NCI-H2196 (cell line): Measurements from ENCODE around the gene TRPT1.

Experiments
- DNase-seq: peaks from one replicate; lab custom pipeline; 2025; ENCODE audit not compliant: unreplicated experiment; lab: John Stamatoyannopoulos, UW

The TRPT1 gene

DNA sequence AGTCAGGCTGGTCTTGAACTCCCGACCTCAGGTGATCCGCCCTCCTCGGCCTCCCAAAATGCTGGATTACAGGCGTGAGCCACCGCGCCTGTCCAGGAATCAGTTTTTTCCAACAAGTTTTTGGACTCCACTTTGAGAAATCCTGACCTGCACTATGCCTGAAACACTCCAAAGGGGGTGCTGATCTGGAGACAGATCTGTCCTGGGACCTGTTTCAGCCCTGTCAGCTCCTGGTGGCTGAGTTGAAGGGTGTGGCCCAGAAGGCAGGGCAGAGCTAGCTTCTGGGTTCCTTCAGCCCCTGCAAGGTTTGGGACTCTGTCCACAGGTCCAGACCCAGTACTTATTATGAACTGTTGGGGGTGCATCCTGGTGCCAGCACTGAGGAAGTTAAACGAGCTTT lies 5.6 kb upstream of the TRPT1 start:
- no peak for DNase-seq

DNA sequence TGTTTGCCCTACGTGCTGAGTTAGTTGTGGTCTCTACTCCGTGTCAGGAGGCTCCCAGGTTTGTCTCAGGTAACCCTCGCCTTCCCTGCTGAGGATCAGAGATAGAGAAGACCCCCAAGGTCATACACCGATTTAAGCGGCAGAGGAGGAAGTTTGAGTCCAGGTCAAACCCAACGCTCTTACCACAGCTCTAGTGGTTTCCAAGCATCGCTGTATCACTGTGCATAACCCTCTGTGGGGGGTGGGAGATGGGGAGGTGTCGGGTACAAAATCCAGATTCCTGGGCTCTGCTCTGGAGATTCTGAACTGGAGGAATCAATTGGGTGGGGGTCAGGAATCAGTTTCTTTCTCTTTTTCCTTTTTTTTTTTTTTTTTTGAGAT lies 5.0 kb upstream of the TRPT1 start:
- no peak for DNase-seq

DNA sequence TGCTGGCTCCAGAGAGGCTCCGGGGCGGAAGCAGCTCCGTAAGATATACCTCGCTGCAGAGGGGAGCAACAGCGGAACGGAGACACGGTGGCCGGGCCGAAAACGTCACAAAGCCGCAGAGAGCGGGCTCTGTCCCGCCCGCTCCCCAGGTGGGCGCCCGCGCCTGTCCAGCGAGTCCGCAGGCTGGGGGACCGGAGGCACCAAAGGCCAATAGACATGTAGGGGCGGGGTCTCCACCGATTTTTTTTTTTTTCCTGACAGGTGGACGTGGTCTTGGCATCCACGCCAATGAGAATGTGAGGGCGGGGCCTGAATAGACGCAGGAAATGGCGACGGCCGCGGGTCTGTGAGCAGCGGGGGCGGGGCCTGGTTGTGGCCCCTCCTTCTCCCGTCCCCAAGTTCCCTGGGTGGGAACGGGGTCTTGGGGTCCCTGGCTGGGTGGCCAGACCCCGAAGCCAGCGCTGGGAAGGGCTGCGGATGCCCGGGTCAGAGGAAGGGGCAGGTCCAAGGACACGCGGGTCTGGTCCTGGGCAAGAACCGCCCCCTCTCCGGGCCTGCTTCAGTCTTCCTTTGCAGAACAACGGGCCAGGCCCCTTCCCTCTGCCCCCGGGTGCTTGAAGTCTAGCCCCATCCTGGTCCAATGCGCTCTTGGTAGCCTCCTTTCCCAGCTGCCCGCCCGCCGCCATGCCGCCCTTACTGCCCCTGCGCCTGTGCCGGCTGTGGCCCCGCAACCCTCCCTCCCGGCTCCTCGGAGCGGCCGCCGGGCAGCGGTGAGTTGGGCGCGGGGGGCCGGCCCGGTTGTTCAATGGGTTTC lies 4.4 kb upstream of the TRPT1 start, which contains the start of gene DNAJC4:
TSS of gene DNAJC4 (plus strand) at position 378 of the 814 bp plus-strand sequence. CDS start at position 685, 307 bp downstream.
- peak; percentile 94 for DNase-seq

DNA sequence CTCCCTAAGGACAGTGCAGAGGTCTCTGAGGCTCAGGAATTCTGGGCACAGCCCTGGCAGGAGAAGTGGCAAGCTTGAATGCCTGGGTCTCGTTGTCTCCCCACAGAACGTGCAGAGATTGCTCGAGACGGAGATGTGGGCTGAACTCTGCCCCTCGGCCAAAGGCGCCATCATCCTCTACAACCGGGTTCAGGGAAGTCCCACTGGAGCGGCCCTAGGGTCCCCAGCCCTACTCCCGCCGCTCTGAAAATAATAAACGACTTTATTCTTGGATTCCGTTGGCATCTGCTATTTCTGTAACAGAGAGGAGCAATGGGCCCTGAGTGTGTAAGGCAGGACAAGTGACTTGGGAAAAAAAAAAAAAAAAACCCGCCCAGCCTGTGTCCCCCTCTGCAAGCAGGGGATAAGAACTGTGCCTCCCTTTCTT lies 3.8 kb upstream of the TRPT1 start:
- no peak for DNase-seq

DNA sequence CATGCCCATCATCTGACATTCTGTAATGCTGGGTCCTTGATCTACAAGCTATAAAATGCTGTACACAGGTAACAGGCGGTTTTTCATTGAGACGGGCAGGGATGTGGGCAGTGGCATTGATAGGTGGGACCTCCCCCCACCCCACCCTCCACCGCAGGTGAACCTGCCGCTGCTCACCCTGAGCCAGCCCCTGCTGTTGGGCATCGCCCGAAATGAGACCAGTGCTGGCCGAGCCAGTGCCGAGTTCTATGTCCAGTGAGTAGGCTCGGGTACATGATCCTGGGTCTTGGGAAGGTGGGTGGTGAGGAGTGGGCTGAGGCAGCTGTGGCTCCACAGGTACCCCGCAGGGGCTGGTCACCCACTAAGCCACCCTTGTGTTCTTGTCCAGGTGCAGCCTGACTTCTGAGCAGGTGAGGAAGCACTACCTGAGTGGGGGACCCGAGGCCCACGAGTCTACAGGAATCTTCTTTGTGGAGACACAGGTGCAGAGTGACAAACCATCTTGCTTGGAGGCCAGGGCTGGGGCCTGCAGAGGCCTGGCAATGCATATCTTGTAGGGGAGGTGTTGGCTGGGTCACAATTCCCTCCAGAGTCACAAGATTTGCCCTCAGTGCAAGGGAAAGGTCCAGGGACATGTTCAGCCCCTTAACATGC lies 3.2 kb upstream of the TRPT1 start:
- DNase-seq = no peak

DNA sequence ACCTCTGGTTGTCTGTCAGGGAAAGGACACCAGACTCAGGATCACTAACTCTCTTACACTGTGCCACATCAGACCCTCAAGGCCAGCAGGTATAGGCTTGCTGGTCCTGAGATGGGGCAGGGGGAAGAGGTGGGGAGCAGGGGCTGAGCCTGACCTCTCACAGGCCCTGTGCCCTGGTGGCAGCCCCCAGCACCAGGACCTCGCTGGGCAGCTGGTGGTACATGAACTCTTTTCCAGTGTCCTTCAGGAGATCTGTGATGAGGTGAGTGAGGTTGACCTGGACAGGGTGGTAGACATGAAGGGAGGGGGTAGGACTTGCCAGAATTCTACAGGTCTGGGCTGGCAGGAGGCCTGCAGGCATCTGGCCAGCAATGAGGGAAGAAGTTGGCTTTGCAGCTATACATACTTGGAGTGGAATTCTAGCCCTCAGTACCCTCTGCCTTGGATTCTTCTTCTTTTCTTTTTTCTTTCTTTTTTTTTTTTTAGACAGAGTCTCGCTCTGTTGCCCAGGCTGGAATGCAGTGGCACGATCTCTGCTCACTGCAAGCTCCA lies 1.5 kb upstream of the TRPT1 start:
- no peak for DNase-seq

DNA sequence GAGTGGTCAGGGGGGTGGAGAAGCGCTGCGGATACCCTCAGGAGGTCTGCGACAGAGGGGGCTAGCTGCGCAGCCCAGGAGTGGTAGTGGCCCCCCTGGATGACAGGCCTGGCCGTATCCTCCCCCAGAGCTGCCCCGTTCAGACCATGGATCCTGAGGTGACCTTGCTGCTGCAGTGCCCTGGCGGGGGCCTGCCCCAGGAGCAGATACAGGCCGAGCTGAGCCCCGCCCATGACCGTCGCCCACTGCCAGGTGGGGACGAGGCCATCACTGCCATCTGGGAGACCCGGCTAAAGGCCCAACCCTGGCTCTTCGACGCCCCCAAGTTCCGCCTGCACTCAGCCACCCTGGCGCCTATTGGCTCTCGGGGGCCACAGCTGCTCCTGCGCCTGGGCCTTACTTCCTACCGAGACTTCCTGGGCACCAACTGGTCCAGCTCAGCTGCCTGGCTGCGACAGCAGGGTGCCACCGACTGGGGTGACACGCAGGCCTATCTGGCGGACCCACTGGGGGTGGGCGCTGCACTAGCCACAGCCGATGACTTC lies 593 bp upstream of the TRPT1 start:
- DNase-seq = peak; percentile 40

DNA sequence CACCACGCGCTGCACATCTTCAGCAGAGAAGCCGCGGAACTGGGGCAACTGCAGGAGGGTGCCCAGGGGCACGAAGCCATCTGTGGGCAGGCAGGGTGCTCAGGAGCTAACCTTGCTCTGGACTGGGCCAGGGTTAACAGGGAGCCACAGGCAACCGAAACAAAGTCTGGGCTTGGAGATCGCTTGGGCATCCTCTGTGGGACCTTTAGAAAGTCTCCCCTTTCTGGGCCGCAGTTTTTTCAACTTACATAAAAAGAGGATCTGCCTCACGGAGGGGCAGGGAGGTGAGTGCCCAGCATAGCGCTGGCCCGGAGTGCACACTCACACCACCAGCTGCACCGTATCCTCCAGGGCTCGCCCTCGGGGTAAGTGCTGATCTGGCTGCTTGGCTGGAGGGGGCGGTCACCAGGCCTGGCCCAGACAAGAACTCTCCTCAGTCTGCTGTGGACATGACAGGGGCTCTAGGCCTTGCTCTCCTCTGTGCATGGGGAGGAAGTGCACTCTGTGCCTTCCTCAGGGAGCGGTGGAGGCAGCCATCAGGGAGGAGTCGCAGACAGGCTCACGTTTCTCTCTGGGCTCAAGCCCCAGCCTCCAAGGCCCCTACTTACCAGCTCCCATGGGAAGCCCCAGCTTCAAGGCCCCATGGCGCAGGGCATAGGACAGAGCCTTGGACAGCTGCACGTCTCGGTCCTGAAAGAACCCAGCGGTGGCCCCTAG lies 937 bp downstream of the TRPT1 start:
- DNase-seq = no peak

DNA sequence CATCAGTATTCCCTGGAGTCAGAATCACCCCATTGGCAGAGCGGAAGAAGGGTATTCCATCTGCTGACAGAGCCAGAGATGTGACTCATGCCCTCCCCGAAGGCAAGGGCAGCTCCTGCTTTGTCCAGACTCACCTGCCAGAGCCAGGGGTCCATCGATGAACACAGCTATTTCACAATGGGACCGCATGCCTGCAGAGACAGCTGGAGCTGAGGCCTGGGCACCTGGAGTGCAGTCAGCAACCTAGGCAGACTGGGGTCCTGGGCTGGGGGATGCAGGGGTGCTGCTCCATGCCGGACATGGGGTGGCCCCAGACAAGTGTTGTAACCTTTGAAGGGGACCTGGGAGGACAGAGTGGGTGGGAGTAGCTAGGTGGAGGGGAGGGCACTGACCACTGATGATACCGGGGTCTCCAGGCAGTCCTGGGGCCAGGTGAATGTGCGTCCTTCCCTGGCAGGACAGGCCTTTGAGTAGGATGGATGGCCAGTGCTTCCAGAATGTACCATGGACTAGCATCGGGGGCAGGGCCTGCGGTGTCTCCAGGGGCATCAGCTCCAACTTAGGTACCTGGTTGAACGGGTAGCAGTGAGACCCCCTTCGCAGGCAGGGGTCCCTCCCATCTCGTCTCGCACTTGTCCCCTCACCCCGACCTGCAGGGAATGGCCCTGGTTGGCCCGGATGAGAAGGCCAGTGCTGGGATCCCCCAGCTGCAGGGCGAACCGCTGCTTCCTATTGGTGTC lies 1.7 kb downstream of the TRPT1 start:
- DNase-seq = no peak

DNA sequence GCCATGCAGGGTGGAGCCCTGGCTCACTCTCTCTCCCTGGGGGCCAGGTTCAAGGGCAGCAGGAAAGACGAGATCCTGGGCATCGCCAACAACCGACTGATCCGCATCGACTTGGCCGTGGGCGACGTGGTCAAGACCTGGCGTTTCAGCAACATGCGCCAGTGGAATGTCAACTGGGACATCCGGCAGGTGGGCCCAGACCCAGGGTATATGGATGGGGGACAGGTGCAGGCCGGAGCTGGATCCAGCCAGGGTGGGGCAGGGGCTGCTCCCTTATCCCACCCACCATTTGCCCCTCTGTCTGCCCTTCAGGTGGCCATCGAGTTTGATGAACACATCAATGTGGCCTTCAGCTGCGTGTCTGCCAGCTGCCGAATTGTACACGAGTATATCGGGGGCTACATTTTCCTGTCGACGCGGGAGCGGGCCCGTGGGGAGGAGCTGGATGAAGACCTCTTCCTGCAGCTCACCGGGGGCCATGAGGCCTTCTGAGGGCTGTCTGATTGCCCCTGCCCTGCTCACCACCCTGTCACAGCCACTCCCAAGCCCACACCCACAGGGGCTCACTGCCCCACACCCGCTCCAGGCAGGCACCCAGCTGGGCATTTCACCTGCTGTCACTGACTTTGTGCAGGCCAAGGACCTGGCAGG lies 2.9 kb downstream of the TRPT1 start:
- no peak for DNase-seq

DNA sequence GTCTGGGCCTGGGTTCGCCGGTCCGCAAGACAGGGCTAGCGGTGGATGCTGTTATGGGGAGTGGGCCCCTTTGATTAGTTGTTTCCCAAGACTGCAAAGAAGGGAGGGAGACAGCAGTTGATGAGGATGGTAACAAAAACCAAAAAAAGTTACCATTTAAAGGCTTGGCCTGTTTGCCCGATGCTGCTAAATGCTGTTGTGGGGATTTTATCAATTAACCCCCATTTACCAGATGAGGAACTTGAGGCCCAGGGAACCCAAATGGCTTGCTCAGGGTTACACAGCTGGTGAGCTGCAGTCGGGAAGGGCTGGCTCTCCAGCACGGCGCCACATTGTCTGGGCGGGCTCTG lies 3.4 kb downstream of the TRPT1 start:
- DNase-seq = no peak

DNA sequence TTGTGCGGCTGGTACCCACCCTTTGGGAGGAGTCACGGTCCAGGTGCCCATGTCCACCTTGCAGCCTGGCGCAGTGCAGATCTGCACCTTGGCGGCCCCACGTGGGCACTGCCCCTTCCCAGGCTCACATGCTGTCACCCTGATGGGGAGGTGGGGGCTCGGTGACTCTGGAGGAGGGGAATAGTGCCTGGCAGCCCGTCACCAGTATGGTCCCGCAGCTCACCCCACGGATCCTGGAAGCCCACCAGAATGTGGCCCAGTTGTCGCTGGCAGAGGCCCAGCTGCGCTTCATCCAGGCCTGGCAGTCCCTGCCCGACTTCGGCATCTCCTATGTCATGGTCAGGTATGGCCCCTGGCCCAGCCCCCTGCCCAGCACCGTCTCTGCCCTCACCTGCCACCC lies 5.2 kb downstream of the TRPT1 start:
- no peak for DNase-seq

DNA sequence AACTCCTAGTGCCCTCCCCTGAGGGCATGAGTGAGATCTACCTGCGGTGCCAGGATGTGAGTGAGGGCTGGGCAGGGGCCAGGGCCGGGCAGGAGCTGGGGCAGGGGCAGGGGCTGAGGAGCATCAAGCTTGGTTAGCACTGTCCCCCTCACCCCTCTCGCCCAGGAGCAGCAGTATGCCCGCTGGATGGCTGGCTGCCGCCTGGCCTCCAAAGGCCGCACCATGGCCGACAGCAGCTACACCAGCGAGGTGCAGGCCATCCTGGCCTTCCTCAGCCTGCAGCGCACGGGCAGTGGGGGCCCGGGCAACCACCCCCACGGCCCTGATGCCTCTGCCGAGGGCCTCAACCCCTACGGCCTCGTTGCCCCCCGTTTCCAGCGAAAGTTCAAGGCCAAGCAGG lies 5.7 kb downstream of the TRPT1 start:
- no peak for DNase-seq

DNA sequence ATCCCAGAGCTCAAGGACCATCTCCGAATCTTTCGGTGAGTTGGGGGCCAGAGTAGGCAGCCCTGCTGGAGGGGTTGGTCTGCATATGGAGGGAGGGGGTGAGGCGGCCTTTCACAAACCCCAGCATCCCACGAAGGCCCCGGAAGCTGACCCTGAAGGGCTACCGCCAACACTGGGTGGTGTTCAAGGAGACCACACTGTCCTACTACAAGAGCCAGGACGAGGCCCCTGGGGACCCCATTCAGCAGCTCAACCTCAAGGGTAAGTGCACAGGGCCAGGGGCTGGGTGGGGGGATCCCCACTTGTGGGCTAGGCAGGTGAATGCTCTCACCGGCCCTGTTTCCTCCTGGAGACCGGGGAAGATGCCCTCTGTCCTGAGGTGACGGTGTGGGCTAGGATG lies 6.2 kb downstream of the TRPT1 start:
- DNase-seq = no peak

DNA sequence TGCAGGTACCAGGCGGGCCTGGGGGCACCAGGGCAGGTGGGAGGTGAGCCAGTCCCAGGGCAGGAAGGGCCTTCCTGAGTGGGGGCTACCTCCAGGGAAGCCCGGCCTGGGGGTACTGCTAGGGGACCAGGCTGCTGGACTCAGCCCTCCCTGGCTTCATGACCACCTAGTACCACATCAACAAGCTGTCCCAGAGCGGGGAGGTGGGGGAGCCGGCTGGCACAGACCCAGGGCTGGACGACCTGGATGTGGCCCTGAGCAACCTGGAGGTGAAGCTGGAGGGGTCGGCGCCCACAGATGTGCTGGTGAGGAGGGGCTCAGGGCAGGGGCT lies 6.7 kb downstream of the TRPT1 start:
- no peak for DNase-seq

DNA sequence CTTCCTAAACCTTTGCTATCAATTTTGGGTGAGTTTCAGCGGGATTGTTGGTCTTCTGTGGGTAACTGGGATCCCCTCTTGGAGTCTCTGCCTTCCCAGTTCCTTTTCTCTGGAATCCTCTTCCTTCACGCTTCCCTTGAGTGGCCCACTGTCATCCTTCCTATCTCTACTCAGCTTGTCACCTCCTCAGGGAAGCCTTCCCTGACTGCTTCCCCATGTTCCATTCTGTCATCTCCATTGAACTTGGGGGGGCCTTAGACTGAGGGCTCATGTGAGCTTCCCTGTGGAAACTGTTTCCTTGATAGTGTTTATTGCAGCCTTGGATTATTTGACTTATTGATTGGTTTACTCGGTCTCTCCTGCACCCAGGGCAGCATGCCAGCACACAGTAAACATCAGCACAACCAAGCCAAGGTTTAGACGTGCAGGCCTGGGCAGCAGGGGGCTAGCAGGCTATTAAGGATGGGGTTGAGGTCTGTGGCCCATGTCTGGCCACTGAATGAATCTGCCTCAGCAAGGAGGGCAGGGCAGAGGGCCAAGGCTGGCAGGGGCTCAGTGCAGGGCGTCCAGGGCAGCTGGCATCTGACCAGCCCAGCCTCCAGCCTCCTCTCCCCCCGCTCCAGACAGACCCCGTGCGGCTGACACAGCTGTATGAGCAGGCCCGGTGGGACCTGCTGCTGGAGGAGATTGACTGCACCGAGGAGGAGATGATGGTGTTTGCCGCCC lies 7.2 kb downstream of the TRPT1 start:
- no peak for DNase-seq

DNA sequence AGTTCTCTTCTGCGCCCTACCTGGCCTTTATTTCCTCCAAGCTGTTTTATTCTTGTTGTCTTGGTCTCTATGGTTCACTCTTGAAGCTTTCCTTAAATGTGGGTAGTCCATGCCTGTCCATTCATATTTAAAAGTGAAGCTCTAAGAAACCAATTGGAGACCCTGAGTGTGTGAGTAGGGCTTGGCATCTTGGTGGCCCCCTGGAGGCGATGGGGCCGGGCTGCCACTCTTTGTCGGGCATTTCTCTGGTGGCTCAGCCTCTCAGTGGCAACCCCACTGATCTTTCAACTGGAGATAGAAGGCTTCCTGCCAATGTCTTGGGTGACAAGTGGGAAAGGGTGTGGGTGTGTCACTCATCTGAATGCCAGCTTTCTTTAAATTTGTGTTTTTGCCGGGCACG lies 9.1 kb downstream of the TRPT1 start:
- no peak for DNase-seq

DNA sequence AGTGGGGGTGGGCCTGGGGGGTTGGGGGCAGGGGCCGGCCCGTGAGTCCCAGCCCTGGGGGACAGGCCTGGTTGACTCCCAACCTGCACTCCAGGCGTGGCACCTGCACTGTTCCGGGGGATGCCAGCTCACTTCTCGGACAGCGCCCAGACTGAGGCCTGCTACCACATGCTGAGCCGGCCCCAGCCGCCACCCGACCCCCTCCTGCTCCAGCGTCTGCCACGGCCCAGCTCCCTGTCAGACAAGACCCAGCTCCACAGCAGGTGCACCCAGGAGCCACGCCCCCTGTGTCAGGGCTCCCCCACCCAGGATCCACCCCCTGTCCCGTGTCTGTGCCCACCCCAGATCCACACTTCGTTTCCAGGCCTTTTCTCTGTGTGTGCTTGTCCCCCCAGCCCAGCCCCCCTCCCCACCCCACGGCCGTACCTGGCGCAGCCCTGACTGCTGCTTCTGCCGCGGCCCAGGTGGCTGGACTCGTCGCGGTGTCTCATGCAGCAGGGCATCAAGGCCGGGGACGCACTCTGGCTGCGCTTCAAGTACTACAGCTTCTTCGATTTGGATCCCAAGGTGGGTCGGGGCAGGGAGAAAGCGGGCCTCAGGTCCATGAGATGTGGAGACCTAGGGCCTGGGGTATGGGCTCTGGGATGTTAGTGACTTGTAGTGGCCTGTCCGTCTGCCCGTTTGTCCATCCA lies 14.7 kb downstream of the TRPT1 start:
- no peak for DNase-seq

DNA sequence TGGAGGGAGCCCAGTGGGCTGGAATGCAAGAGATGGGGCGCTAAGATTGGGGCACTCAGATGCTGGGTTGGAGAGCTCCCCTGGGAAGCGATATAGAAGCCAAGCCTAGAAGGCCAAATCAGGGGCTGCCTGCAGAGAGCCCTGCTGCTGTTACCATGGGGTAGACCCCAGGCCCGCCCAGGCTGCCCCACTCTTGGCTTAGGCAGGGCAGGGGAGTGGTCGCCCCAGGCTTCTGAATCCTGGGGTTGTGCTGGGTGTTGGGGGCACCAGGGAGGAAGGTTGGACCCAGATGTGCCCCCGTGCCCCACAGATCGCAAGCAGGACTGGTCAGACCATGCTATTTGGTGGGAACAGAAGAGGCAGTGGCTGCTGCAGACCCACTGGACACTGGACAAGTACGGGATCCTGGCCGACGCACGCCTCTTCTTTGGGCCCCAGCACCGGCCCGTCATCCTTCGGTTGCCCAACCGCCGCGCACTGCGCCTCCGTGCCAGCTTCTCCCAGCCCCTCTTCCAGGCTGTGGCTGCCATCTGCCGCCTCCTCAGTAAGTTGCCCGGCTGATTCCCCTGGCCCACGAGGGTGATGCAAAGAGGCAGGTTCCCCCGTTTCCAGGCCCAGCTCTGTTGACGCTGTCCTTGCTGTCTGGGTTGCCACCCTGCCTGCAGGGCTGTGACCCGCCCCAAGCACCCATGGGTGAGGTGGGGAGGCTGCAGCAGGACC lies 15.5 kb downstream of the TRPT1 start:
- DNase-seq = no peak
